GM23248 (cell line): ENCODE data around the gene SPOCK3. TPM values are rescaled to one million over a fixed set of nuclear protein-coding genes. Genes with fewer than 3 reads are reported as not detected.

ENCODE experiments used
- DNase-seq: peaks from one replicate; pipeline ENCODE4 v3.0.0-alpha.2; 2015
- H2AFZ ChIP-seq: fragments of 200-600 bp; sonication (generic); 2 replicates; pipeline ENCODE4 v1.6.1; 2016; ENCODE audit warnings: antibody characterized with exemption
- H3F3A ChIP-seq: fragments of 200-600 bp; sonication (generic); 2 replicates; pipeline ENCODE4 v1.6.1; 2016; ENCODE audit warnings: mild to moderate bottlenecking, antibody characterized with exemption, mixed run types; ENCODE audit not compliant: insufficient read depth
- H3K27ac ChIP-seq: fragments of 200-600 bp; sonication (generic); 2 replicates; pipeline ENCODE4 v1.5.1; 2016; ENCODE audit warnings: mild to moderate bottlenecking
- H3K27me3 ChIP-seq: fragments of 200-600 bp; sonication (generic); replicated peaks from 2 replicates; pipeline ENCODE4 v1.6.1; 2016; ENCODE audit warnings: mild to moderate bottlenecking; ENCODE audit not compliant: insufficient read depth
- H3K36me3 ChIP-seq: fragments of 200-600 bp; sonication (generic); 2 replicates; pipeline ENCODE4 v1.6.1; 2016; ENCODE audit warnings: low read depth, mild to moderate bottlenecking
- H3K4me1 ChIP-seq: fragments of 200-600 bp; sonication (generic); 2 replicates; pipeline ENCODE4 v1.6.1; 2016; ENCODE audit warnings: mild to moderate bottlenecking; ENCODE audit not compliant: insufficient read depth
- H3K4me2 ChIP-seq: fragments of 200-600 bp; sonication (generic); one replicate; pipeline ENCODE4 v1.6.1; 2016; ENCODE audit warnings: mild to moderate bottlenecking; ENCODE audit not compliant: unreplicated experiment
- H3K4me3 ChIP-seq: fragments of 200-600 bp; sonication (generic); 2 replicates; pipeline ENCODE4 v1.5.1; 2016; ENCODE audit warnings: mild to moderate bottlenecking
- H3K79me2 ChIP-seq: fragments of 200-600 bp; sonication (generic); 2 replicates; pipeline ENCODE4 v1.6.1; 2016; ENCODE audit warnings: mild to moderate bottlenecking; ENCODE audit not compliant: insufficient read depth
- H3K9ac ChIP-seq: fragments of 200-600 bp; sonication (generic); 2 replicates; pipeline ENCODE4 v1.6.1; 2016; ENCODE audit warnings: mild to moderate bottlenecking
- H3K9me2 ChIP-seq: fragments of 200-600 bp; sonication (generic); 2 replicates; pipeline ENCODE4 v1.6.1; 2016; ENCODE audit warnings: mixed run types, mild to moderate bottlenecking, moderate library complexity; ENCODE audit not compliant: insufficient read depth
- H3K9me3 ChIP-seq: fragments of 200-600 bp; sonication (generic); one replicate; pipeline ENCODE4 v1.6.1; 2017; ENCODE audit warnings: low read depth
- H4K20me1 ChIP-seq: fragments of 200-600 bp; sonication (generic); 2 replicates; pipeline ENCODE4 v1.6.0; 2016; ENCODE audit not compliant: insufficient read depth
- EZH2 ChIP-seq: fragments of 200-600 bp; sonication (generic); IDR thresholded peaks from 2 replicates; pipeline ENCODE4 v1.6.1; 2018; ENCODE audit warnings: antibody characterized with exemption, mild to moderate bottlenecking; ENCODE audit not compliant: insufficient read depth, poor library complexity, severe bottlenecking
- EZH2phosphoT487 ChIP-seq: fragments of 200-600 bp; sonication (generic); IDR thresholded peaks from 2 replicates; pipeline ENCODE4 v1.6.1; 2018; ENCODE audit warnings: antibody characterized with exemption, moderate library complexity, mild to moderate bottlenecking, low read depth; ENCODE audit not compliant: insufficient read depth
- WGBS, 2 experiments: methylation state at CpG; one replicate each; pipeline ENCODE4 v1.1.6; 2015 to 2017; ENCODE audit warnings: low lambda C conversion rate in 2 of 2, low coverage in 1 of 2; ENCODE audit errors: missing lambda C conversion rate in 2 of 2; 5-methylcytosine and 5-hydroxymethylcytosine counted together
- in situ Hi-C: fragments of 300-500 bp; cut with MboI; formaldehyde crosslinking; loops from 2 replicates; pipeline ENCODE4 v1.15.0; 2020
- polyA plus RNA-seq: library from polyadenylated mRNA; unstranded; fragments of >200 nt; fragmentation: Nextera tagmentation; extraction: Ambion mirVana; gene quantifications from 2 replicates; pipeline ENCODE4 v1.2.1, GENCODE V29; 2016
- total RNA-seq: library from RNA; depleted of rRNA; stranded (reverse); fragments of >200 nt; shearing (Covaris generic); gene quantifications from 2 replicates; pipeline ENCODE4 v1.2.3, GENCODE V29; 2014

Gene SPOCK3
- total and polyA plus RNA-seq, 2 experiments from 2014 or later = not detected

GRCh38 chr4:167218022-167218608 is 16.2 kb downstream of the SPOCK3 start:
- no peaks in the 10 kb centered on the region for H3K36me3 ChIP-seq
- no peak overlapping the region for H3K4me3 ChIP-seq
- no peak overlapping the region for H3K9ac ChIP-seq
- no peaks in the 10 kb centered on the region for H3F3A ChIP-seq
- no peak overlapping the region for H3K4me2 ChIP-seq
- H3K9me2 ChIP-seq = no peaks in the 10 kb centered on the region
- H3K4me1 ChIP-seq = no peaks in the 10 kb centered on the region
- no peak overlapping the region for H2AFZ ChIP-seq
- no peaks in the 10 kb centered on the region for H3K79me2 ChIP-seq
- in situ Hi-C loops = no loop called here
- no peak overlapping the region for H3K27ac ChIP-seq
- no peak for DNase-seq
- H4K20me1 ChIP-seq = no peaks in the 10 kb centered on the region
- no peaks in the 10 kb centered on the region for H3K9me3 ChIP-seq
- WGBS, 2 experiments = 8 to 22% methylated on average over 3 of the region's 3 CpGs
- no peak for TF ChIP-seq EZH2phosphoT487
- no peak for TF ChIP-seq EZH2
- no peaks in the 10 kb centered on the region for H3K27me3 ChIP-seq

- no peaks in the 10 kb centered on the region for H3K9me2 ChIP-seq
- DNase-seq = no peak
- no peaks in the 10 kb centered on the region for H3K27me3 ChIP-seq
- H3K79me2 ChIP-seq = no peaks in the 10 kb centered on the region
- no peak overlapping the region for H3K9ac ChIP-seq
- no peak overlapping the region for H2AFZ ChIP-seq
- 15 to 20% methylated on average over 2 of the region's 2 CpGs for WGBS, 2 experiments
- no peaks in the 10 kb centered on the region for H4K20me1 ChIP-seq
- H3K4me2 ChIP-seq = no peak overlapping the region
- no peak for TF ChIP-seq EZH2
- no peak for TF ChIP-seq EZH2phosphoT487
- no peaks in the 10 kb centered on the region for H3F3A ChIP-seq
- no peak overlapping the region for H3K27ac ChIP-seq
- no peaks in the 10 kb centered on the region for H3K9me3 ChIP-seq
- no peaks in the 10 kb centered on the region for H3K4me1 ChIP-seq
- H3K4me3 ChIP-seq = no peak overlapping the region
- in situ Hi-C loops = no loop called here
- H3K36me3 ChIP-seq = no peaks in the 10 kb centered on the region
These were observed 17.5 kb downstream of the SPOCK3 start for GRCh38 chr4:167216783-167217182.

GRCh38 chr4:167210166-167210565 is 24.1 kb downstream of the SPOCK3 start:
- no peaks in the 10 kb centered on the region for H3K9me2 ChIP-seq
- TF ChIP-seq EZH2 (no peak), EZH2phosphoT487 (no peak)
- H3K79me2 ChIP-seq = no peaks in the 10 kb centered on the region
- H3K4me3 ChIP-seq = no peak overlapping the region
- no peak overlapping the region for H2AFZ ChIP-seq
- no peak for DNase-seq
- in situ Hi-C loops = no loop called here
- H3K36me3 ChIP-seq = no peaks in the 10 kb centered on the region
- no peaks in the 10 kb centered on the region for H3K4me1 ChIP-seq
- H3K4me2 ChIP-seq = no peak overlapping the region
- H3K27me3 ChIP-seq = no peaks in the 10 kb centered on the region
- no peaks in the 10 kb centered on the region for H3K9me3 ChIP-seq
- H3F3A ChIP-seq = no peaks in the 10 kb centered on the region
- H3K27ac ChIP-seq = no peak overlapping the region
- no peak overlapping the region for H3K9ac ChIP-seq
- no peaks in the 10 kb centered on the region for H4K20me1 ChIP-seq
- WGBS, 2 experiments = 13 to 16% methylated on average over 2 of the region's 2 CpGs

GRCh38 chr4:167196344-167197012 is 37.8 kb downstream of the SPOCK3 start:
- no peak overlapping the region for H3K4me3 ChIP-seq
- TF ChIP-seq EZH2 (no peak), EZH2phosphoT487 (no peak)
- no peaks in the 10 kb centered on the region for H3K9me2 ChIP-seq
- WGBS, 2 experiments = 0 to 3% methylated on average over 1 of the region's 1 CpG
- no peaks in the 10 kb centered on the region for H3F3A ChIP-seq
- no peak overlapping the region for H3K9ac ChIP-seq
- H3K9me3 ChIP-seq = no peaks in the 10 kb centered on the region
- H3K36me3 ChIP-seq = no peaks in the 10 kb centered on the region
- H4K20me1 ChIP-seq = no peaks in the 10 kb centered on the region
- H3K27ac ChIP-seq = no peak overlapping the region
- no peaks in the 10 kb centered on the region for H3K79me2 ChIP-seq
- H3K4me1 ChIP-seq = no peaks in the 10 kb centered on the region
- in situ Hi-C loops = no loop called here
- H3K4me2 ChIP-seq = no peak overlapping the region
- no peaks in the 10 kb centered on the region for H3K27me3 ChIP-seq
- no peak for DNase-seq
- H2AFZ ChIP-seq = no peak overlapping the region
